Activated CD4-positive, CD25-positive, alpha-beta regulatory T cell treated with anti-CD3 and anti-CD28 coated beads, Interleukin-2, amount 50 U/mL, for 16 hours (primary cell): ENCODE data around the gene SOCS6.
"Not testable (repeated sequence)": the region's sequence is repeated elsewhere in the genome, so short reads cannot be mapped to it uniquely, and the experiment has no call there.

Source experiments
- DNase-seq: peaks from one replicate; pipeline ENCODE4 v3.0.0-alpha.2; 2020; ENCODE audit warnings: low read depth, low spot score

Gene SOCS6

GRCh38 chr18:70355620-70356385 lies 67.0 kb downstream of the SOCS6 start:
- DNase-seq = no peak

- not testable (repeated sequence) for DNase-seq
These were observed 69.2 kb downstream of the SOCS6 start for GRCh38 chr18:70358105-70358406.

- no peak for DNase-seq
These were observed 70.2 kb downstream of the SOCS6 start for GRCh38 chr18:70359071-70359470.

- no peak for DNase-seq
These were observed 73.4 kb downstream of the SOCS6 start for GRCh38 chr18:70362258-70362657.

GRCh38 chr18:70363861-70364260 lies 75.0 kb downstream of the SOCS6 start:
- DNase-seq = no peak

- no peak for DNase-seq
These were observed 76.5 kb downstream of the SOCS6 start for GRCh38 chr18:70365361-70365760.

GRCh38 chr18:70366174-70366573 lies 77.3 kb downstream of the SOCS6 start:
- no peak for DNase-seq

GRCh38 chr18:70366670-70367069 lies 77.8 kb downstream of the SOCS6 start:
- no peak for DNase-seq

- DNase-seq = not testable (repeated sequence)
These were observed 78.5 kb downstream of the SOCS6 start for GRCh38 chr18:70367344-70367743.

- DNase-seq = no peak
These were observed 80.1 kb downstream of the SOCS6 start for GRCh38 chr18:70368903-70369302.

GRCh38 chr18:70370762-70371733 lies 82.2 kb downstream of the SOCS6 start:
- DNase-seq = no peak

- DNase-seq = no peak
These were observed 83.1 kb downstream of the SOCS6 start for GRCh38 chr18:70371908-70372307.

GRCh38 chr18:70372450-70373041 lies 83.7 kb downstream of the SOCS6 start:
- no peak for DNase-seq

GRCh38 chr18:70373042-70373519 lies 84.2 kb downstream of the SOCS6 start:
- DNase-seq = no peak

- DNase-seq = no peak
These were observed 85.3 kb downstream of the SOCS6 start for GRCh38 chr18:70374154-70374553.

- no peak for DNase-seq
These were observed 87.5 kb downstream of the SOCS6 start for GRCh38 chr18:70376137-70376913.

GRCh38 chr18:70376914-70377258 lies 88.0 kb downstream of the SOCS6 start:
- no peak for DNase-seq

- no peak for DNase-seq
These were observed 88.5 kb downstream of the SOCS6 start for GRCh38 chr18:70377317-70377799.

GRCh38 chr18:70377857-70378701 lies 89.2 kb downstream of the SOCS6 start:
- no peak for DNase-seq
